SW480 (cell line): ENCODE measurements around the gene MAGED4B.
A peak's percentile ranks its signal among the peaks of the same experiment; 100 is the strongest.
"Not testable (repeated sequence)": the region's sequence is repeated elsewhere in the genome, so short reads cannot be mapped to it uniquely, and the experiment has no call there.

Experiments used
- DNase-seq: peaks from one replicate; pipeline ENCODE4 v3.0.0-alpha.2; 2016; ENCODE audit warnings: low spot score

The MAGED4B gene, protein sequence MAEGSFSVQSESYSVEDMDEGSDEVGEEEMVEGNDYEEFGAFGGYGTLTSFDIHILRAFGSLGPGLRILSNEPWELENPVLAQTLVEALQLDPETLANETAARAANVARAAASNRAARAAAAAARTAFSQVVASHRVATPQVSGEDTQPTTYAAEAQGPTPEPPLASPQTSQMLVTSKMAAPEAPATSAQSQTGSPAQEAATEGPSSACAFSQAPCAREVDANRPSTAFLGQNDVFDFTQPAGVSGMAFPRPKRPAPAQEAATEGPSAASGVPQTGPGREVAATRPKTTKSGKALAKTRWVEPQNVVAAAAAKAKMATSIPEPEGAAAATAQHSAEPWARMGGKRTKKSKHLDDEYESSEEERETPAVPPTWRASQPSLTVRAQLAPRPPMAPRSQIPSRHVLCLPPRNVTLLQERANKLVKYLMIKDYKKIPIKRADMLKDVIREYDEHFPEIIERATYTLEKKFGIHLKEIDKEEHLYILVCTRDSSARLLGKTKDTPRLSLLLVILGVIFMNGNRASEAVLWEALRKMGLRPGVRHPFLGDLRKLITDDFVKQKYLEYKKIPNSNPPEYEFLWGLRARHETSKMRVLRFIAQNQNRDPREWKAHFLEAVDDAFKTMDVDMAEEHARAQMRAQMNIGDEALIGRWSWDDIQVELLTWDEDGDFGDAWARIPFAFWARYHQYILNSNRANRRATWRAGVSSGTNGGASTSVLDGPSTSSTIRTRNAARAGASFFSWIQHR

DNA sequence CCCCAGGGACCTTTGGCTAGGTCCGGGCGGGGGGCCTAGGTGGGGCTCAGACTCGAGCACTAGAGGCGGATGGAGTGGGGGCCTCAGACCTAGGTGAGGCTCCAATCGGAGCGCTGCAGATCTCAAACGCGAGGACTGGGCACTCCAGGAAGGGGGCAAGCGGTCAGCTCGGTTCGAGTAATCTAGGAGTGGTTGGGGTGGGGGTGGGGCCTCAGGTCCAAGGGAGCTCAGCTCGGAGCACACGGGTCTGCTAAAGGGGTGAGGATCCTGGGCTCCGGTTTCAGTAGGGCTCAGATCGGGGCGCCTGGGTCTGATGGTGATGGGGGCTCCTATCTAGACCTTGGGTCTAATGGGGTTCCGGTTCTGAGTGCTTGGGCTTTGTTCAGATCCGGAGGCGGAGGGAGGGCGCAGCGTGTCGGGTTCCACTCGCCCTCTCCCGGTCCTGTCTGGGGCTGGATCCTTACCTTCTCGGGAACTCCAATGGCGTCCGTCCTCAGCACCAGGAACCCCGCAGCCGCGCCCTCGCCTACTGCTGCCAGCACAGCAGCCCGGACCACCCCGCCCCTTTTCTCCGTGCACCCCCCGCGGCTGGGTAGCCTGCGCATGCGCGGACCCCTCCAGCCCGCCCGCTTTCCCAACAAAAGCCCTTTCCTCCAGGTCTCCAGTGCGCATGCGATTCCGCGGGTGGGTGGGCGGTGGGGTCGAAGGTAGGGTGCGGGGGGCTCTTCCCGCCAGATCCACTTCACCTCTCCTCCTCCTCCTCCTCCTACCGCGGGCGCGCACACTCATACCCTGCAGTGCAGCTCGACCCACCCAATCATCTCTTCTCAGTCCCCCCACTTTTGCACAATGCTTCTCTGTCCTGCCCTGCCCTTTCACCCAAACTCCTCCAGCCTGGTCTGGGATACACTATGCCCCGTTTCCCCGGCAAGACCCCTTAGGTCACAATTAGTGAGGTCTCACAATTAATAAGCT is at the start of gene MAGED4B:
MAGED4B (minus strand) TSS at position 518 of the 975 bp plus-strand sequence. CDS start 1,011 bp downstream, outside the sequence.
- not testable (repeated sequence) for DNase-seq

DNA sequence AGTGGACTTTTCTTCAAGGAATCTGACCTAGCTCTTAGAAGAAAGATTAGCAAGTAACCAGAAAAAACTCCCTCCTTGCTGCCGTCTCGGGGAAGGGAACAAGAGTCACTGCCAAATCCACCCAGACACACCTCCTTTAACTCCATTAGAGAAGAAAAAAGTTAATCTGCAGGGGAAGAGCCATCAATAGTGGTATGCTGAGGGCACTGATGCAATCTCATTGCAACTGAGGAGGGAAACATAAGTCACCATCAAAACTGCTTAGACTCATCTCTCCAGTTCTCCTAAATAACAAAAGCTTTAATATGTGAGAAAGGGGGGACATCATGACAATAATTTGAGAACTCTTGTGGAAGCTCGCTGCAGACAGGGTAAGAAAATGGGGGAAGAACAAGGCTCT is 49.3 kb upstream of the MAGED4B start:
- peak; percentile 2 for DNase-seq

DNA sequence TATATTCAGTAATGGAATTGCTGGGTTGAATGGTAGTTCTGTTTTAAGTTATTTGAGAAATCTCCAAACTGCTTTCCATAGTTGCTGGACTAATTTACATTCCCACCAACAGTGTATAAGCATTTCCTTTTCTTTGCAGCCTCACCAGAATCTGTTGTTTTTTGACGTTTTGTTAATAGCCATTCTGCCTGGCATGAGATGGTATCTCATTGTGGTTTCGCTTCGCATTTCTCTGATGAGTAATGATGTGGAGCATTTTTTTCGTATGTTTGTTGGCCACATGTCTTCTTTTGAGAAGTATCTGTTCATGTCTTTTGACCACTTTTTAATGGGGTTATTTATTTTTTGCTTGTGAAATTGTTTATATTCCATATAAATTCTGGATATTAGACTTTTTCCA is 13.6 kb upstream of the MAGED4B start:
- no peak for DNase-seq

DNA sequence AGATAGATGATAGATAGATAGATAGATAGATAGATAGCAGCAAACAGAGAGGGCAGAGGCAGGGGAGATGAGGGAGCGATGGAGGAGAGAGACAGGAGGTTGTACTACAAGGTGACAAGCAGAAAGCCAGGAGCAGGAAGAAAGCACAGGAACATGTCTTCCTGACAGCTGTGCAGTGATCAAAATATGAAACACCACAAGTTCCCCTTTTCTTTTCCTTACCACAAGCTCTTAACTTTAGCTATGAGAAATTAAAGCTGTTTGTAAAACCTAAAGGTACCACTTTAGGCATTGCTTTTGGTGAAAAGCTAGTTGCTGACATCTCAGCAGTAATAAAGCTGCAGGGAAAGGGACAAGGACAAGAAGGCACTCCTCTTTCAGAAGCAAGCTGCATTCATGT is 9.1 kb upstream of the MAGED4B start:
- DNase-seq, result no peak

DNA sequence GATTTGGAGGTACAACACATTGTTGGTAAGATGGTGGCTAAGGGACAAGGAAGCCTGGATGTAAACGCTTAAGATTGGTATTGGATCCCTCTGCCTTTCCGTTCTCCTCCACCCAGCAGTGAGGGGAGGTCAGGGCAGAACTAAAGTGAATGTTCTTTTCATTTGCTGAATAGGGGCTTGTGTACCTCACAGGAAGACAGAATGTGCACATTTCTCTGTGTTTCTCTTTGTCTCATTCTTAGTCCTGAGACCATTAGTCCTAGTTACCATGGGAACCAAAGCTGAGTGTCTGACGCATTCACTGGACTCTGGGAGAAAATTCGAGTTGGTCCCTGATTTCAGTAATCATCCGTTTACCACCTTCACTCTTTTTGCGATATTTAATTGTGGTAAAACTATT is 26.7 kb downstream of the MAGED4B start:
- DNase-seq, result not testable (repeated sequence)

DNA sequence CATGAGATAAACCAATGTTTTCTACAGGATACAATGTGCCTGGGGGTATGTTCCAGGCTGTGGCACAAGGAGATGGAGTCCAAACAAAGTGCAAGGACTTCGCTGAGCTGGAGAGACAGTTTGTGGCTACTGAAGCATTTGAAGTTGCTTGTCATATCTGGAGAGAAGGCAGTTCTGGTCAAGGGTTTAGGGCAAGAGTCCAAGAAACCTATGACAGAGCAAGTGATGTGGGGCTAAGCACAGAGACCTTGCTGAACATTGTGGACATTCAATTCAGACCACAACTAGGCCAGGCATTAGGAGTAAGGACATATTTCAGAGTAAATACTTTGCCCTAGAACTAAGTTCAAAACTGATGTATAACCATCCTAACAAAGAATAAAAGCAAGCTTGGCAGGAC is 34.8 kb downstream of the MAGED4B start:
- no peak for DNase-seq

DNA sequence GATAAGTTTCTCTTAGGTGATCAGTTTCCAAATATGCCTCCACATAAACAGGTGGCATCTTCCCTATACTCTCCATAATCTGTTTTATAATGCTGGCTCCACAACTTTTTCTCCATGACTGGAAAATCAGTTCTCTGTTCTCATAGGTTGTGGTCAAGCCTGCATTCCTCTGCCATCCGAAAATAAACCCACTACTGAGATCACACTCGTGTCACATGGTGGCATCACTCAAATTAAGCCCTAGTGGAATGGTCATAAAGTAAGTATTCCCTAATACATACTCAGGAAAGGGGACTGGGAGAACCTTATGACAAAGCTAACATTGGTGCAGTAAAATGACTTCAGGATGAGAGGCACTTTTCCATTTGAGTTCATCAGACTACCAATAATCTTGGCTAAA is 37.6 kb downstream of the MAGED4B start:
- no peak for DNase-seq

DNA sequence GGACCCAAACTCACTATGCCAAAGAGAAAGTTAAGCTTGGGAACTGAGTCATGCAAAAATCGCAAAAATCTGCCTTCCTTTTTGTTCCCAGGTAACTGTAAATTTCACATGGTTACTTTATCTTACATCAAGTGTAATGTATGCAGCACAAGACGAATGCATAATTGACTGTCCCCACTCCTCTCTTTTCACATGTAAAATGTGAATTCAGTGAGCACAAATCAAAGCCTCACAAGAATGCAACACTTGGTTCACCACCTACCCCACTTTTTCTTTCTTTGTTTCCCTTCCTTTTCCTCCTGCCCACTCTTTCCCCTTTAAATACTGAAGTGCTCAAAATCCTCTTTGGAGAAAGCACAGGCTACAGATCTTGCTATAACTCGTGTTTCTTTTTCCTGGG is 53.2 kb downstream of the MAGED4B start:
- DNase-seq, result no peak
